ENCODE measurements around the gene ACVR2A. TPM values are rescaled to one million over a fixed set of nuclear protein-coding genes. Genes with fewer than 3 reads are reported as not detected.

The ACVR2A gene
- total RNA-seq, 1 experiment from 2014 or later: 17.9 TPM

DNA sequence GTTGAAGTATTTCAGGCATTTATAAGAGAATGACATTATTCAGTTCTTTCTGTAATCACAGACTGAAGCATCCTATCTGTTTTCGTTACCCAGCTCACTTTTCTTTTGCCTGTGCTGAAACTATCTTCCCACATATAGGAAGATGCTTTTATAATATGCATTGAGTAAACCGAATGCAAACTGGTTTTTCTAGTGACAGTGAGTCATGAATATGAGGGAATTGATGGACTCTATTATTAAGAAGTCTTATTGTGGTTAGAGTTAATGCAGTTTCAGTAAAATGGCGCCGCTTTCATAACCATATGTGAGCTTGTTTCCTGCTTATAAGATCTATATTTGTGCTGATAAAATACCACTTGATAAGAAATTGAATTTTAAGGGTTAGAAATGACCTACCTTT, 59.2 kb downstream of the ACVR2A start:
- DNase-seq (ENCODE audit: low spot score): no peak
- Histone ChIP-seq H3K27me3 (replicated peaks; ENCODE audit: insufficient read depth, low read depth, low read length, poor library complexity) (no peaks in the 10 kb centered on the region), H3K9me3 (ENCODE audit: low read depth, low read length, poor library complexity, severe bottlenecking) (no peaks in the 10 kb centered on the region), H3K4me1 (ENCODE audit: insufficient read depth, low read length, poor library complexity, severe bottlenecking) (no peaks in the 10 kb centered on the region), H3K27ac (ENCODE audit: low read depth, low read length, poor library complexity, severe bottlenecking) (no peak overlapping the region), H3K4me3 (ENCODE audit: low read depth, low read length, poor library complexity, severe bottlenecking) (no peak overlapping the region), H3K36me3 (ENCODE audit: insufficient read depth, low read length, poor library complexity, severe bottlenecking) (peaks cover 3% of the 10 kb centered on the region)
- intact Hi-C loops (cut with micrococcal nuclease; ENCODE audit: unreplicated experiment): no loop called here
- no TSS peak for BruUV-seq (replicated peaks)
- POLR2A ChIA-PET (ENCODE audit: low non-redundant PET): no interaction called here
- TF ChIP-seq, protein P1, sequence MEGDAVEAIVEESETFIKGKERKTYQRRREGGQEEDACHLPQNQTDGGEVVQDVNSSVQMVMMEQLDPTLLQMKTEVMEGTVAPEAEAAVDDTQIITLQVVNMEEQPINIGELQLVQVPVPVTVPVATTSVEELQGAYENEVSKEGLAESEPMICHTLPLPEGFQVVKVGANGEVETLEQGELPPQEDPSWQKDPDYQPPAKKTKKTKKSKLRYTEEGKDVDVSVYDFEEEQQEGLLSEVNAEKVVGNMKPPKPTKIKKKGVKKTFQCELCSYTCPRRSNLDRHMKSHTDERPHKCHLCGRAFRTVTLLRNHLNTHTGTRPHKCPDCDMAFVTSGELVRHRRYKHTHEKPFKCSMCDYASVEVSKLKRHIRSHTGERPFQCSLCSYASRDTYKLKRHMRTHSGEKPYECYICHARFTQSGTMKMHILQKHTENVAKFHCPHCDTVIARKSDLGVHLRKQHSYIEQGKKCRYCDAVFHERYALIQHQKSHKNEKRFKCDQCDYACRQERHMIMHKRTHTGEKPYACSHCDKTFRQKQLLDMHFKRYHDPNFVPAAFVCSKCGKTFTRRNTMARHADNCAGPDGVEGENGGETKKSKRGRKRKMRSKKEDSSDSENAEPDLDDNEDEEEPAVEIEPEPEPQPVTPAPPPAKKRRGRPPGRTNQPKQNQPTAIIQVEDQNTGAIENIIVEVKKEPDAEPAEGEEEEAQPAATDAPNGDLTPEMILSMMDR (conservative IDR thresholded peaks at IDR 0.05; ENCODE audit: low read depth, low read length): no peak
- no peak for TF ChIP-seq EZH2 (IDR thresholded peaks at IDR 0.05; ENCODE audit: borderline replicate concordance, low read depth, low read length, poor library complexity, severe bottlenecking)
- CTCF ChIA-PET: no interaction called here

DNA sequence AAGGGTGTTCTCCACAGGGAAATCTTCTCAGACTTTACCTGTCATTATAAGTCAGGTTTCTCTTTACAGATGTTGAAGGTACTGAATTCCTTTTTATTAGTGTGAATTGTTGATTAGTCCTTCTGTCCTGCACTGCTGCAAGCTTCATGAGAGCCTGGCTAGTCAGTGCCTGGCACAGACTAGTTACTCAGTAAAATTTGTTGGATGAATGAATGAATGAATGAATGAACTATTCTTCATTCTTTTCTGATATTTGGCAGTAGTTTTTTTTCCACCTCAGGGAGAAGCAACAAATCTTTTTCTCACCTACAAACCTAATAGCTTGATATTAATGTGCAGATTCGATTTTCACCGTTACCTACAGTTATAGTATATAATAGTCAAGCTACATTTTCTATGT, 64.3 kb downstream of the ACVR2A start:
- no TSS peak for BruUV-seq (replicated peaks)
- no peak overlapping the region for H3K4me3 ChIP-seq (ENCODE audit: low read depth, low read length, poor library complexity, severe bottlenecking)
- H3K9me3 ChIP-seq (ENCODE audit: low read depth, low read length, poor library complexity, severe bottlenecking): no peaks in the 10 kb centered on the region
- H3K27me3 ChIP-seq (replicated peaks; ENCODE audit: insufficient read depth, low read depth, low read length, poor library complexity): no peaks in the 10 kb centered on the region
- intact Hi-C loops (cut with micrococcal nuclease; ENCODE audit: unreplicated experiment): loop anchor here (2.0 kb wide), 1 partner anchor 1174 kb away; no protein-coding TSS in a partner anchor
- no peak for DNase-seq (ENCODE audit: low spot score)
- ChIA-PET POLR2A (ENCODE audit: low non-redundant PET) (interaction anchor here (0.5 kb wide), 1 partner anchor 345 kb away, joined by 3 read pairs; no protein-coding TSS in a partner anchor), CTCF (no interaction called here)
- H3K27ac ChIP-seq (ENCODE audit: low read depth, low read length, poor library complexity, severe bottlenecking): no peak overlapping the region
- TF ChIP-seq, protein P1 (conservative IDR thresholded peaks at IDR 0.05; ENCODE audit: low read depth, low read length): no peak
- no peak for TF ChIP-seq EZH2 (IDR thresholded peaks at IDR 0.05; ENCODE audit: borderline replicate concordance, low read depth, low read length, poor library complexity, severe bottlenecking)
- H3K4me1 ChIP-seq (ENCODE audit: insufficient read depth, low read length, poor library complexity, severe bottlenecking): peaks cover 25% of the 10 kb centered on the region
- no peaks in the 10 kb centered on the region for H3K36me3 ChIP-seq (ENCODE audit: insufficient read depth, low read length, poor library complexity, severe bottlenecking)

DNA sequence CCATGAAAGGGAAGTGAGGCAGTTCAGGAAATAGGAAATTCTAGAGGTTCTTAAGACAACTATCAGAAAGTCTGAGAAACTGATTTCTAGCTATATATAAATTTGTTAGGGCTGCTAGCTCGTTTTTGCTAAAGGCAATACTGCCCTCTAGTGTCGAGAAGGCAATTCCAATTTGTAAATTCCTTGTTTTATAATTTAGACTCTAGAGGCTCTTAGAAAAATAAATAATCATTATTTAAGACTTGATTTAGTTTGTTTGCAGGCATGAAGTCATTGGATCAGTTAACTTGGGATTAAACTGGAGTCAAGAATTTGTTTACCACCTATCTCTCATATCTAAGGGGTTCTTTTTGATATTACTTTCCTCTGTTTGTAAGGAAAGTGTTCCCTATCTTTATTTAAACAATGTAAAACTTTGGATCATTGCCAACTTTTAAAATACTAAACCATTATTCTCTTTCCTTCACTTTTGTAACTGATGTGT, 66.2 kb downstream of the ACVR2A start:
- POLR2A ChIA-PET (ENCODE audit: low non-redundant PET): no interaction called here
- Histone ChIP-seq H3K9me3 (ENCODE audit: low read depth, low read length, poor library complexity, severe bottlenecking) (no peaks in the 10 kb centered on the region), H3K36me3 (ENCODE audit: insufficient read depth, low read length, poor library complexity, severe bottlenecking) (no peaks in the 10 kb centered on the region), H3K4me3 (ENCODE audit: low read depth, low read length, poor library complexity, severe bottlenecking) (no peak overlapping the region), H3K4me1 (ENCODE audit: insufficient read depth, low read length, poor library complexity, severe bottlenecking) (peaks cover 32% of the 10 kb centered on the region), H3K27ac (ENCODE audit: low read depth, low read length, poor library complexity, severe bottlenecking) (peak overlapping the region; percentile 14), H3K27me3 (replicated peaks; ENCODE audit: insufficient read depth, low read depth, low read length, poor library complexity) (no peaks in the 10 kb centered on the region)
- no TSS peak for BruUV-seq (replicated peaks)
- CTCF ChIA-PET: interaction anchor here (1.0 to 2.1 kb wide), 6 partner anchors 523 to 1177 kb away, joined by 3 to 14 read pairs (median 3); no protein-coding TSS in a partner anchor
- TF ChIP-seq EZH2 (IDR thresholded peaks at IDR 0.05; ENCODE audit: borderline replicate concordance, low read depth, low read length, poor library complexity, severe bottlenecking): no peak
- TF ChIP-seq, protein P1 (conservative IDR thresholded peaks at IDR 0.05; ENCODE audit: low read depth, low read length): peak; percentile 79
- intact Hi-C loops (cut with micrococcal nuclease; ENCODE audit: unreplicated experiment): loop anchor here (1.0 to 2.0 kb wide), 5 partner anchors 66 to 982 kb away; partner anchors contain the start of gene ACVR2A
- peak; percentile 83 for DNase-seq (ENCODE audit: low spot score)

Data from A673 (cell line).